HG03460 (cell line): Measurements from ENCODE around the gene FAM174A.
A peak's percentile ranks its signal among the peaks of the same experiment; 100 is the strongest.
"Not testable (repeated sequence)": the region's sequence is repeated elsewhere in the genome, so short reads cannot be mapped to it uniquely, and the experiment has no call there.

Experiments
- ATAC-seq: cut with Tn5 transposase; IDR thresholded peaks from one replicate; pipeline ENCODE4 v1.9.1; 2021; ENCODE audit not compliant: unreplicated experiment

The FAM174A gene

GRCh38 chr5:100574716-100575115 is 39.5 kb downstream of the FAM174A start:
- ATAC-seq, result no peak

GRCh38 chr5:100575815-100576214 is 40.6 kb downstream of the FAM174A start:
- ATAC-seq, result no peak

- no peak for ATAC-seq
Measured at GRCh38 chr5:100576217-100576751, 41.1 kb downstream of the FAM174A start.

DNA sequence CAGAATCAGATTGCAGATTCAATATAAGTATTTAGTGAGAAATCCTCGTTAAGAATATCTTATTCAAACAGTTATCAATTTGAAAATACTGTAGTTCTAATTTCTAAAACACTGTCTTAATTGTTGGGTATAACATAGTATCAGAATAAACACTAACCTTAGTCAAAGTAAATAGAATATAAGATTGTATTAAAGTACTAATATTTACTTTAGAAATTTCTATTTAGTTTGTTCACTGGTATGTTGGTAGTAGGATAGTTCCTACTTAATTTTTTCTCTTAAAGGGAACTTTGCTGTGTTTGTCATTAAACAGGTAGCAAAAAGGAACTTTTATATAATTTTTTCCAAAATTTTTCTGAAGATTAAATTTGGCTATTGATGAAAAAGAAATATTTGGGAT is 42.3 kb downstream of the FAM174A start:
- ATAC-seq, result no peak

DNA sequence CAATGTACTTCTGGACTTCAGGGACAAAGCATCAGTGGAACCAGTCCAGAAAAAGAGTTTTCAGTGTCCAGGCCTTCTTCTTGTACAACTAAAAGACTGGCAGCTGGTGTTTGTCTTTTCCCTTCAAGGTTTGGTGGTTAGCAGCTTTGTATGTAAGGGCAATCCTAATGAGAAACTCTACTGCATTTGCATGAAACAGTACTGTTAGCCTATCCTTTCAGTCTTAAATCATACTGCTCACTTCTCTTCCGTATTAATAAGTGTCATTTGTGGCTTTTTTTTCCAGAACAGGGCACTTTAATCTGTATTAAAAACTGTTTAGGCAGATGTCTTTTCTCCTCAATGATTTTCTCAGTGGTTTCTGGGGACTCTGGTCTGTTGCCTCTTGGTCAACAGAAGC is 48.9 kb downstream of the FAM174A start:
- peak; percentile 97 for ATAC-seq

DNA sequence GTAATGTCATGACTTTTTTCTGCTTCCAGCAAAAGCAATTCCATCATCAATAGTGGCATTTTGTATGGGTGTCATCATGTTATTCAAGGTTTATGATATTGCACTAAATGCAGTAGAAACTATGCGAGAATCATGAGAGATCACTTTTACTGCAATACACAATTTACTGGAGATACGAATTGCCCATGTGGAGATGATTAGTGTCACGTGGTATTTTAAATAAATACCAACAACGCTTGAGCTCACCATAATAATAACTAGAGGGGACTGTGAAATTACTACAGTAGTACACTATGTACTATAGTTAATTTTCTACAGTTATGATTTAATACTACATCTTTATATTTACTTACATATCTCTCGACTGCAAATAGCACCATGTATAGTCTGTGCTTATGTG is 49.7 kb downstream of the FAM174A start:
- no peak for ATAC-seq

- ATAC-seq, result no peak
Measured at GRCh38 chr5:100590867-100591266, 55.7 kb downstream of the FAM174A start.

- no peak for ATAC-seq
Measured at GRCh38 chr5:100595152-100595811, 60.1 kb downstream of the FAM174A start.

DNA sequence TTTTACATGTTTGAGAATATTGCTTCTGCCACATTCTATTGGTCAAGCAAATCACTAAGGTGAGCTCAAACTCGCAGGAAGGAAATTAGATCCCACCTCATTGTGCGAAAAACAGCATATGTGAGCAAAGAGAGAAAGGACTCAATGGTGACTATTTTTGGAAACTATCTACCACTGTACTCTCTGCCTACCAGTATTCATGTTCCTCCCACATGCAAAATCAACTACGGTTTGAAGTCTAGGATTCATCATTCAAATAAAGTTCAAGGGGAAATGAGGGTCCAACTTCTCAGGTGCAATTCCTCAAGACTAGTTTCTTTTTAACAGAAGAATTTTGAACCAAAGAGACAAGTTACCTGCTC is 60.6 kb downstream of the FAM174A start:
- ATAC-seq, result no peak

DNA sequence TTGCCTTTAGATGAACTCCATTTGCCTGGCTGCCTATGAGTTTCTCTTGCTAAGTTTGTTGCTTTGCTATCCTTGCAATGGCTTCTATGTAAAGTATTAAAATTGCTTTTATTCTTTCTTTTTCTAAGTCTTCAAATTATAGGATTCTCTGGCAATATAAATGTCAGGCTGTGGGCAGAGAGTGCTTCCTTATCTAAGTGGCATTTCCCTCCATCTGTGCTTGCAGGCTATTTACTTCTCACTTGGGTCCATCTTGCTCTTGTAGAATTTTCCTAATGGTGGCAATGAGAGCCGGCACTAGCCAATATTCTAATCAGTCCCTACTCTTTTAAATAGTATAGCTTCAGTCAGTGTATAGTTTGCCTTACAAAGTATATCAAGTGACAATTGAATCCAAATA is 63.3 kb downstream of the FAM174A start:
- no peak for ATAC-seq

- ATAC-seq, result no peak
Measured at GRCh38 chr5:100600298-100600994, 65.3 kb downstream of the FAM174A start.

DNA sequence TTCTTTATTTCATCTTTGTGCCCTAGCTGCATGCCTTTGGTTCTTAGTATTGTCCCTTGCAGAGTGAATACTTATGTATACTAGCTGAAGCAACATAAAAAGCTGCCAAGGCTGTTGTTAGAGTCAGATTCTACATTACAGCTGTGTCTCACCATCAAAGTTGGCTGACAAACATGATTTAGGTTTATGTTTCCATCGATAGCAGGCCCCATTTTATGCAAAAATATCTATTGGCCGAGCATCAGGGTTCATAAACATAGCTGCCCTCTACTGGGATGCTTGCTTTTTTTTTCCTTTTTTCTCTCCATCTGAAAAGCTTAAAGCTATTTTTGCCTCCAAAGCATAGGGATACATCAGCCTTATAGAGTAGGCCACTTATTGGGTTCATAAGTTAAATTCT is 68.0 kb downstream of the FAM174A start:
- ATAC-seq, result no peak

DNA sequence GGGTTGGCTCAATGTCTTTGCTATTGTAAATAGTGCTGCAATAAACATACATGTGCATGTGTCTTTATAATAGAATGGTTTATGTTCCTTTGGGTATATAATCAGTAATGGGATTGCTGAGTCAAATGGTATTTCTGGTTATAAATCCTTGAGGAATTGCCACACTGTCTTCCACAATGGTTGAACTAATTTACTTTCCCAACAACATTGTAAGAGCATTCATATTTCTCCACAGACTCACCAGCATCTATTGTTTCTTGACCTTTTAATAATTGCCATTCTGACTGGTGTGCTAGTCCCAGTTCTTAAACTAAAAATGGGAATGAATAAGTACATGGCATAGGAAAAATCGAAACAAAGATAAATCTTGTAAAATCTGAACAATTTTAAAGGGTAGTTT is 68.8 kb downstream of the FAM174A start:
- ATAC-seq, result not testable (repeated sequence)

DNA sequence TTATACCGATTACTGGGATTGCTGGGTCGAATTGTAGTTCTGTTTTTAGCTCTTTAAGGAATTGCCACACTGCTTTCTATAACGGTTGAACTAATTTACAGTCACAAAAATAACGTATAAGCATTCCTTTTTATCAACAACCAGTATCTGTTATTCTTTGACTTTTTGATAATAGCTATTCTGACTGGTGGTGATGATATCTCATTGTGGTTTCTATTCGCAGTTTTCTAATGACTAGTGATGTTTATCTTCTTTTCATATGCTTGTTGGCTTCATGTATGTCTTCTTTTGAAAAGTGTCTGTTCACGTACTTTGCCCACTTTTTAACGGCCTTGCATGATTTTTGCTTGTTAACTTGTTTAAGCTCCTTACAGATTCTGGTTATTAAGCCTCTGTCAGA is 74.4 kb downstream of the FAM174A start:
- ATAC-seq, result no peak

- no peak for ATAC-seq
Measured at GRCh38 chr5:100614308-100614707, 79.1 kb downstream of the FAM174A start.

GRCh38 chr5:100615362-100615761 is 80.2 kb downstream of the FAM174A start:
- no peak for ATAC-seq

GRCh38 chr5:100616291-100616690 is 81.1 kb downstream of the FAM174A start:
- no peak for ATAC-seq

- no peak for ATAC-seq
Measured at GRCh38 chr5:100616981-100617380, 81.8 kb downstream of the FAM174A start.

DNA sequence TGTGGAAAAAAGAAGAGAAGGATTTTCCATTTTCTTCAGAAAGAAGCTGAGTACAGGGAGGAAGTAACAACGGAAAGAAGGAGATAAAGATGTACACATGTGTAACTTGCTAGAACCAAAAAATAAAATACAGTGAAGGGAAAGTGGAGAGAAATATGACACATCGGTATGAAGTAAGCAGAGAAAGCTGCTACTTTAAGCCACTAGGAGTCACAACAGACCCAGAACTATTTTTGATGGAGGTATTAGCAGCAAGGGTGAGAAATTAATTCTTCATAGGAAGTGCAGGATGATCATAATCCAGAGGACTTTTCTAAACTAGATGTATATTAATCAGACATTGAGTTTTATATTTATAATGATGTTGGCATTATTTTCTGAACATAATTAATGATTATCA is 88.5 kb downstream of the FAM174A start:
- peak; percentile 89 for ATAC-seq

- ATAC-seq, result peak; percentile 82
Measured at GRCh38 chr5:100634937-100635534, 99.9 kb downstream of the FAM174A start.
